Measurements from ENCODE around the gene TMED9. TPM values are rescaled to one million over a fixed set of nuclear protein-coding genes. Genes with fewer than 3 reads are reported as not detected.

TMED9 gene
- total RNA-seq, 1 donor from 2014 or later: 174 TPM

- H3K4me1 Mint-ChIP-seq (ENCODE audit: low read depth): peaks cover 14% of the 10 kb centered on the region
- H3K27ac Mint-ChIP-seq: no peak overlapping the region
- H3K27me3 Mint-ChIP-seq (ENCODE audit: low read depth): no peaks in the 10 kb centered on the region
- intact Hi-C loops (cut with micrococcal nuclease): no loop called here
- H3K36me3 Mint-ChIP-seq (ENCODE audit: low read depth): peaks cover 8% of the 10 kb centered on the region
- no peaks in the 10 kb centered on the region for H3K9me3 Mint-ChIP-seq
- DNase-seq (ENCODE audit: low spot score): no peak
- no peak overlapping the region for H3K4me3 Mint-ChIP-seq (ENCODE audit: low read depth)
These were observed 10.4 kb downstream of the TMED9 start for GRCh38 chr5:177602458-177602830.

GRCh38 chr5:177603631-177604030 is 11.6 kb downstream of the TMED9 start:
- Mint-ChIP-seq H3K9me3 (no peaks in the 10 kb centered on the region), H3K27me3 (ENCODE audit: low read depth) (no peaks in the 10 kb centered on the region), H3K27ac (no peak overlapping the region), H3K4me3 (ENCODE audit: low read depth) (no peak overlapping the region), H3K36me3 (ENCODE audit: low read depth) (peaks cover 4% of the 10 kb centered on the region), H3K4me1 (ENCODE audit: low read depth) (peaks cover 10% of the 10 kb centered on the region)
- intact Hi-C loops (cut with micrococcal nuclease): no loop called here
- no peak for DNase-seq (ENCODE audit: low spot score)

GRCh38 chr5:177604116-177604521 is 12.1 kb downstream of the TMED9 start:
- Mint-ChIP-seq H3K27me3 (ENCODE audit: low read depth) (no peaks in the 10 kb centered on the region), H3K36me3 (ENCODE audit: low read depth) (peaks cover 4% of the 10 kb centered on the region), H3K4me3 (ENCODE audit: low read depth) (no peak overlapping the region), H3K9me3 (no peaks in the 10 kb centered on the region), H3K27ac (no peak overlapping the region), H3K4me1 (ENCODE audit: low read depth) (peaks cover 8% of the 10 kb centered on the region)
- no peak for DNase-seq (ENCODE audit: low spot score)
- intact Hi-C loops (cut with micrococcal nuclease): no loop called here

DNA sequence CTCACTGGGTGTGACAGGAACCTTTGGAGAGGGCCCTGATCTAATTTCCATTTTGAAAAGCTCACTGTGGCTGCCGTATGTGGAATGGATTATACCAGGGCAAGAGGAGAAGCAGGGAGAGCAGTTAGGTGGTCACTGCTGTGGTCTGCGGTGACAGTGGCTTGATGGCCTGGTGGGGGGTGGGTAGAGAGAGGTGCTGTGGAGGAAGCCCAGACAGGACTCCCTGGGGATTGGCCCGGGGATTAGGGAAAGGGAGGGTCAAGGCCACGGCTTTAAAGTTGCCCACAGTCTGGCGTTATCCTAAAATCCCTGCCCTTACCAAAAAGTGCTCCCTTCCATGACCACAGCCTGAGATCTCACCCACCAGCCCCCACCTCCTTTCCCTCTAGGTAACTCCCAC is 12.7 kb downstream of the TMED9 start:
- Mint-ChIP-seq H3K27ac (no peak overlapping the region), H3K36me3 (ENCODE audit: low read depth) (peaks cover 4% of the 10 kb centered on the region), H3K4me1 (ENCODE audit: low read depth) (peaks cover 8% of the 10 kb centered on the region), H3K9me3 (no peaks in the 10 kb centered on the region), H3K27me3 (ENCODE audit: low read depth) (no peaks in the 10 kb centered on the region), H3K4me3 (ENCODE audit: low read depth) (no peak overlapping the region)
- no peak for DNase-seq (ENCODE audit: low spot score)
- intact Hi-C loops (cut with micrococcal nuclease): no loop called here

GRCh38 chr5:177605078-177605477 is 13.1 kb downstream of the TMED9 start:
- H3K27me3 Mint-ChIP-seq (ENCODE audit: low read depth): no peaks in the 10 kb centered on the region
- intact Hi-C loops (cut with micrococcal nuclease): no loop called here
- H3K27ac Mint-ChIP-seq: no peak overlapping the region
- H3K4me1 Mint-ChIP-seq (ENCODE audit: low read depth): peaks cover 8% of the 10 kb centered on the region
- H3K4me3 Mint-ChIP-seq (ENCODE audit: low read depth): no peak overlapping the region
- no peaks in the 10 kb centered on the region for H3K9me3 Mint-ChIP-seq
- H3K36me3 Mint-ChIP-seq (ENCODE audit: low read depth): peaks cover 4% of the 10 kb centered on the region
- no peak for DNase-seq (ENCODE audit: low spot score)

GRCh38 chr5:177605667-177606066 is 13.7 kb downstream of the TMED9 start:
- Mint-ChIP-seq H3K4me3 (ENCODE audit: low read depth) (no peak overlapping the region), H3K4me1 (ENCODE audit: low read depth) (peaks cover 6% of the 10 kb centered on the region), H3K36me3 (ENCODE audit: low read depth) (peaks cover 4% of the 10 kb centered on the region), H3K27me3 (ENCODE audit: low read depth) (no peaks in the 10 kb centered on the region), H3K27ac (no peak overlapping the region), H3K9me3 (no peaks in the 10 kb centered on the region)
- intact Hi-C loops (cut with micrococcal nuclease): no loop called here
- no peak for DNase-seq (ENCODE audit: low spot score)

- peaks cover 2% of the 10 kb centered on the region for H3K4me1 Mint-ChIP-seq (ENCODE audit: low read depth)
- H3K9me3 Mint-ChIP-seq: no peaks in the 10 kb centered on the region
- H3K36me3 Mint-ChIP-seq (ENCODE audit: low read depth): peaks cover 4% of the 10 kb centered on the region
- no peak overlapping the region for H3K27ac Mint-ChIP-seq
- H3K4me3 Mint-ChIP-seq (ENCODE audit: low read depth): no peak overlapping the region
- H3K27me3 Mint-ChIP-seq (ENCODE audit: low read depth): no peaks in the 10 kb centered on the region
- intact Hi-C loops (cut with micrococcal nuclease): no loop called here
- DNase-seq (ENCODE audit: low spot score): no peak
These were observed 14.4 kb downstream of the TMED9 start for GRCh38 chr5:177606071-177607051.

DNA sequence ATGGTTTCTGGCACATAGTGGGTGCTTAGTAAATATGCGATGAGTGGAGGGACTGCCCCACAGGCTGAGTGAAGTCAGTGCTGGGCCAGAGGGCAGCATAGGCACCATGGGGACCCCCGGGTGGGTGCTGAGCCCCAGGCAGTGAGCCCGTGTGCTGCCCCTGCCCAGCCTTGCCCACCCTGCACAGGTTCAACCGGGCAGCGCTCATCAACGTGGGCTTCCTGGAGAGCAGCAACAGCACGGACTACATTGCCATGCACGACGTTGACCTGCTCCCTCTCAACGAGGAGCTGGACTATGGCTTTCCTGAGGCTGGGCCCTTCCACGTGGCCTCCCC is 15.1 kb downstream of the TMED9 start:
- Mint-ChIP-seq H3K4me3 (ENCODE audit: low read depth) (no peak overlapping the region), H3K4me1 (ENCODE audit: low read depth) (peaks cover 2% of the 10 kb centered on the region), H3K9me3 (no peaks in the 10 kb centered on the region), H3K36me3 (ENCODE audit: low read depth) (peaks cover 4% of the 10 kb centered on the region), H3K27ac (no peak overlapping the region), H3K27me3 (ENCODE audit: low read depth) (no peaks in the 10 kb centered on the region)
- intact Hi-C loops (cut with micrococcal nuclease): no loop called here
- no peak for DNase-seq (ENCODE audit: low spot score)

GRCh38 chr5:177607452-177608192 is 15.6 kb downstream of the TMED9 start:
- Mint-ChIP-seq H3K27ac (no peak overlapping the region), H3K36me3 (ENCODE audit: low read depth) (peaks cover 4% of the 10 kb centered on the region), H3K27me3 (ENCODE audit: low read depth) (no peaks in the 10 kb centered on the region), H3K4me3 (ENCODE audit: low read depth) (no peak overlapping the region), H3K4me1 (ENCODE audit: low read depth) (peaks cover 2% of the 10 kb centered on the region), H3K9me3 (no peaks in the 10 kb centered on the region)
- peak; percentile 53 for DNase-seq (ENCODE audit: low spot score)
- intact Hi-C loops (cut with micrococcal nuclease): no loop called here

- intact Hi-C loops (cut with micrococcal nuclease): no loop called here
- peaks cover 4% of the 10 kb centered on the region for H3K36me3 Mint-ChIP-seq (ENCODE audit: low read depth)
- no peak for DNase-seq (ENCODE audit: low spot score)
- no peaks in the 10 kb centered on the region for H3K27me3 Mint-ChIP-seq (ENCODE audit: low read depth)
- no peak overlapping the region for H3K4me3 Mint-ChIP-seq (ENCODE audit: low read depth)
- peaks cover 2% of the 10 kb centered on the region for H3K4me1 Mint-ChIP-seq (ENCODE audit: low read depth)
- H3K9me3 Mint-ChIP-seq: no peaks in the 10 kb centered on the region
- no peak overlapping the region for H3K27ac Mint-ChIP-seq
These were observed 16.5 kb downstream of the TMED9 start for GRCh38 chr5:177608243-177609075.

GRCh38 chr5:177609076-177610059 is 17.4 kb downstream of the TMED9 start:
- Mint-ChIP-seq H3K4me1 (ENCODE audit: low read depth) (peaks cover 2% of the 10 kb centered on the region), H3K9me3 (no peaks in the 10 kb centered on the region), H3K4me3 (ENCODE audit: low read depth) (no peak overlapping the region), H3K27me3 (ENCODE audit: low read depth) (no peaks in the 10 kb centered on the region), H3K36me3 (ENCODE audit: low read depth) (peaks cover 4% of the 10 kb centered on the region), H3K27ac (no peak overlapping the region)
- intact Hi-C loops (cut with micrococcal nuclease): no loop called here
- no peak for DNase-seq (ENCODE audit: low spot score)

Measured in activated T-helper 2 cell treated with anti-CD3 and anti-CD28 coated beads, Interferon-gamma antibody, Interleukin-2, Interleukin-4, amounts not matched to agents 10 μg/mL and 5 μg/mL and 100 μg/mL, durations not matched to agents 14 hours and 24 hours and 36 hours (primary cell).